GM19240 (cell line): ENCODE measurements around the gene TBL1X.
"Not testable (repeated sequence)": the region's sequence is repeated elsewhere in the genome, so short reads cannot be mapped to it uniquely, and the experiment has no call there.

Experiments
- DNase-seq: peaks from one replicate; pipeline ENCODE4 v3.0.0; 2011; ENCODE audit warnings: low spot score; ENCODE audit not compliant: insufficient read length

Gene TBL1X

GRCh38 chrX:9459186-9459748 lies 5.6 kb upstream of the TBL1X start:
- DNase-seq: no peak

GRCh38 chrX:9461087-9461486 lies 3.8 kb upstream of the TBL1X start:
- DNase-seq: no peak

- DNase-seq: no peak
These were observed 2.4 kb upstream of the TBL1X start for GRCh38 chrX:9462456-9462855.

DNA sequence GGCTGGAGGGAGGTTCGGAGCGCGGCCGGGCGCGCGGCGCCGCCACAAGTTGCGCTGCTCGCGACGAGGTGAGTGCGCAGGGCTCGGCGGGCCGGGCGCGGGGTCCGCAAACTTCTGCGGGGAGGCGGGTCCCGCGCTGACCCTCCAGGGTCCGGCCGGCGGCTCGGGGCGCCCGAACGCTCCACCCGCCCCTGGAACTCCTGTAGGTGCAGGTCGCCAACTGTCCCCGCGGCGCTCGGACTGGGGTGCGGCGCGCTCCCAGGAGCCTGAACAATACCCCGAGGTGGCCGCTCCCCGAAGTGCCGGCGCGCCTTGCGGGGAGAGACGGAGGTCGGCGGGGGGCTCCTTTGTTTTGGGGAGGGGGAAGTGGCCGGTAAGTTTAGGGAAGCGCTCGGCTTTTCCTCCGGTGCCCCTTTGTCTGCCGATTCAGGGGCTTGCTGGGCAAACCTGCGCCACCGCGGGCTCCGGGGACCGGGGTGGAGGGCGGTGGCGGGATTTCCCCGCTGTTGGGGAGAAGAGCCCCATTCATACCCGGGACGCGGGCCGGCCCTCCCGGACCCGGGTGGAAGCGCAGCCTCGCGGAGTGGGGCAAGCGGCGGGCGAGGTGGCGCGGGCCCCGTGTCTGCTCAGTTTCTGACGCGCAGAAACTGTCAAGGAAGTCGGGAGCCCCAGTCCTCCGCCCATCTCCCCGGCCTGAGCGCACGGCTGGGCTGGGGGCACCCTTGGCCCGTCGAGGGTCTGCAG lies 694 bp downstream of the TBL1X start:
- no peak for DNase-seq

GRCh38 chrX:9466124-9466495 lies 1.3 kb downstream of the TBL1X start:
- no peak for DNase-seq

GRCh38 chrX:9466736-9467135 lies 1.9 kb downstream of the TBL1X start:
- no peak for DNase-seq

DNA sequence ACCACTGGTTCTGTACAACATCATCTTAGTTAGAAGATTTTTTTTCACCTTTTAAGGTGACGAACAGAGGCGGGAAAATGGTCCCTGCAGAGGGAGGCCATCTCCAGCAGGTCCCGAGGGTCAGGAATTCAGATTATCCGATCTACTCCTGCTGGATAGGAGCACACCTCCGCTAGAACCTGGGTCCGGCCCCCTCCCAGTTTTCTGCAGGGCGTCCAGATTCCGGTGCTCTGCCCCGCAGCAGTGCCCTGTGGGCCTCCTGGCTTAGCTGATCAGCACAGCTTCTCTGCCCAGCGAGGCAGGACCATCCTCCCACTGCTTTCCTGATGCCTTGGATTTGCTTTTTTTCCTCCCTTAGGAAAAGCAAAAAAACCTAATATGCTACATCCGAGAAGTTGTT lies 2.3 kb downstream of the TBL1X start:
- DNase-seq: no peak

GRCh38 chrX:9467751-9468150 lies 2.9 kb downstream of the TBL1X start:
- no peak for DNase-seq

DNA sequence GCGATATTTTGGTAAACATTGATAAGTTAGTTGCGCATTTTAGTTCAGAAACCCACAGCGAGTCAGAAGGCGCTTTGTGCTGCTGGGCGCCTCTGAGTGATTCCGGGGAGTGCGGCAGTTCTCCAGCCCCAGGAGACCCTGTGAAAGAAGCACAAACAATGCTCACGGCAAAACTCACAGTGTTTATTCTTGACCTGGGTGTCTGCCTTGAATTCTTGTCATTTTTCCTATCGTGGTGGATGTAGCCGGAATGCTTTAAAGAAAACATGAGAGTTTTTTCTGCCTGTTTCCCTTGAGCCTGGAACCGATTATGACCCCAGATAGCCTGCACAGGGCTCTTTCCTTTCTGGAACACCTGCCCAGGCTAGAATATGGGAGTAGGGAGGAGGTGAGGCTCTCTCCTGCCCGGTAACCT lies 6.7 kb downstream of the TBL1X start:
- DNase-seq: no peak

GRCh38 chrX:9473708-9474107 lies 8.8 kb downstream of the TBL1X start:
- no peak for DNase-seq

DNA sequence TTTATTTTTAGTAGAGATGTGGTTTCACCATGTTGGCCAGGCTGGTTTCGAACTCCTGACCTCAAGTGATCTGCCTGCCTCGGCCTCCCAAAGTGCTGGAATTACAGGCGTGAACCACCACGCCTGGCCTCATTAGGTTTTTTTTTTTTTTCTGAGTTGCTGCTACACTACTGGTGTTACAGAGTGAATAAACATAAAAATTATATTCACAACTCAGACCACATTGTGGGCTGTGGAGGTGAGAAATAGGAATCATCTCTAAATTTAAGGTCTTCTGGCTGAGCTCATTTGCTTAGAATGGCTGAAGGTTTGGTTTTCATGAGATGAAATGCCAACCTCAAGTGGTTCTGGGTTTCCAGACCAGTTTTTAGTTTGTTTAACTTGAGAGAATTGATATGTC lies 10.6 kb downstream of the TBL1X start:
- DNase-seq: not testable (repeated sequence)

DNA sequence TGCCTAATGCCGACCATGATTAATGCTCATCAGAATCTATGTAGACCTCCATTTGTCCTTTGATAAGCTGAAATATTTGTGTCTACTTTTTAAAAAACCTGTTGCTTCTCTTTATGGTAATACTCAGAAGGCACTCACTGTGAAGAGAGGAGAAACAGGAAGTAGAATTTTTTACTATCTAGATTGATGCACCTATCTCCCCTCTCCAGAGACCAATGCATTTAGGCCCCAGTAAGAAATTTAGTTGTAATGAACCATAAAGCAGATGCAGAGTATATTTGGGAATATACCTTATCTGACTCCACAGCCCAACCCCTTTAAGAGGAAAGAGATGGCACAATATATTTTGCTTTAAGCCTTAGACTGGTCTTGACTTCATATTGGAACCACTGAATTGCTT lies 11.1 kb downstream of the TBL1X start:
- no peak for DNase-seq

DNA sequence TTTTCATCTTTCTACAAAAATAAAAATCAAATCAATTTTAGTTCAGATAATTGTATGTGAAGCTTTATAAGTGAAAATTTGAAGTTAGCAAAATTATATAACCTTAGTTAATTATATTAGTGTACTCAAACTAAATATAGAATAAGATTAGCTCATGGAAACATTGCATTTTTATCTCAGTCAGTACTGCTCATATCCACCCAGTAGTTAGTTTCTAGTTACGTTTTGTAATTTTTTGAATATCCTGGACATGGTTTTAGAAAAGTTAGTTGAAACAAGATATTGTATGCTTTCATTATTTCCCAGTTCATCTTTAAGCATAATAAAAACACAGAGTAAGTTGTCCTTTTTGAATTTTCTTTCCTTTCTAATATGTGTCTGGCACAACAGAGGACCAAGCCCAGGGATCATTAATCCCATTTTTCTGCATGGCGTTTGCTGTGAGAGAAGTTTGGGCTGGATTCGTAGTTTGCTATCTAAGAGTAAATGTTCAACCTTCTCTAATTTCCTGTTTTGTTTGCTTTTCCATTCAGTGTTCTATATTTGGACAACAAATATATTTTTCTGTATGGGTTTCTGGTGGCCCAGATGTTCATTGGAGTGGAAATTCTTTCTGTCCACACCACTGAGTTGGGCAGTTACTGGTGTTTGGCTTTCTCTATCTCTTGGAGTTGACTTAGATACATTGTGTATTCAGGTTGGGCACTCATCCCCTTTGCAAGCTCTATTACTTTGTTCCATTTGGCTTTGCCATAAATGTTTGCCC lies 12.1 kb downstream of the TBL1X start:
- DNase-seq: no peak

DNA sequence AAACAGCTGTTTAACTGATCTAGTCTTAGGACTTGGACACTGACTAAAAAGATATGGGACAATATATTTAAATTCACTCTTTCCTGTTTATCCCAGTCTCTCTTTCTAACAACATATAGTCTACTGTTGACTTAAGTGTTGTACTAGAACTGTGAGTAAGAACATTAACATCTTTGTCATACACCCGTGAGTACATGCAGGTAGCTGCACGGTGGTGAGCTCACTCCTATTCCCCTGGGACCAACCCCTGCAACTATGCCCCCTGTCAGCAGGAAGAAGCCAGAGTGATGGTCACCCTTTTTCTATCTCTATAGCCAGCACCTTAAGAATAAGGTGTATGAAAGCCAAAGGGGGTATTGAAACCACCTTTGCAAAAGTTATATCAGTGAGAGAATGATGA lies 17.6 kb downstream of the TBL1X start:
- no peak for DNase-seq

DNA sequence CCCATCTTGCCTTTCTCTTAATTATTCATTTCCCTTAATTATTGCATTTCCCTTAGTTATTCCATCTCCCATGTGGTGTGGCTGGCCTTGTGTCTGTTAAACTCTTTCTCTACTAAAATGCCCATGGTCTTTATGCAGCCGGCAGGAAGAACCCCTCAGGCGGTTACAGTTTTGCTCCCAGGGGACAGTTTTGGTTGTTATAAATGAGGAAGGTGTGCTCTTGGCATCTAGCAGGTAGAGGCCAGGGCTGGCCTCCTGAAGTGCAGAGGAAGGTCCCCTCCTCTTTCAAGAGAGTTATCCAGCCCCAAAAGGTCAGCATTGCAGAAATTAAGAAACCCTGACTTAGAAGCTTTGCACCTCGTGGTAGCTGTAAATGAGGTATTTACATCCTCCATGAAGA lies 18.0 kb downstream of the TBL1X start:
- no peak for DNase-seq

GRCh38 chrX:9483376-9483775 lies 18.5 kb downstream of the TBL1X start:
- DNase-seq: no peak

DNA sequence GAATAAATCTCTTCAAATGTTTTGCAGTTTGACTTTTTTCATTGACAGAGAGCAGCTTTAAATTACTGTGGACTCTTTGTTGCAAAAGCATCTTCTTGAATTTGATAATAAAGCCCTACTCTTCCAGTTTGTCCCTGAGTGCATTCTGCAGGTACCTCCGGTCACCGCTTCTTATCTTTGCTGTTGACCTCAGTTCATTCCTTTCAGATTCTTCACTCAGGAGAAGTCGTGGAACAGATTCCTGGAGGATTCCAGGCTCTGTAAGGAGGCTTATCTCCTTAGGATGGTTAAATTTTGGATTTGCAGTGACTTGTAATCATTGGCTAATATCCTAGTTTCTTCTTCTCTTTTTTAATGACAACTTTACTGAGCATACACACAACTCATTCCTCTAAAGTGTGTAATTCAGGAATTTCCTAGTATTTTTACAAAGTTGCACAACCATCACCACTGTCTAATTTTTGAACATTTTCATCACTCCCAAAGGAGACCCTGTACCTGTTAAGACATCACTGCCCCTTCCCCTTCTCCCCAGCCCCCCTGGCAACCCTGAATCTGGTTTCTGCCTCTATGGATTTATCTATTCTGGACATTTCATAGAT lies 22.0 kb downstream of the TBL1X start:
- DNase-seq: no peak

DNA sequence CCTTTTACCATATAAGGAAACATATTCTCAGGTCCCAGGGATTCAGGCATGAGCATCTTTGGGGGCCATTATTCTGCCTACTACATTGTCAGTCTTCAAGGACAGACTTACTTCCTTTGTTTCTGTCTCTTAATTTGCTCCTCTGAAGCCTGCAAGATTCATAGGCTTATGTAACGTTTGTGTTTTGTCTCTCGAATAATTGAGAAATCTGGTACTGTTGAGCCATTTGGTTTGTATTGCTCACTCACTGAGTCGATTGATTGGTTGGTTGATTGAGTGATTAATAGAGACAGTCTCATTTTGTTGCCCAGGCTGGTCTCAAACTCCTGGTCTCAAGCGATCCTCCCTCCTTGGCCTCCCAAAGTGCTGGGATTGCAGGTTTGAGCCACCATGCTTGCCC lies 23.7 kb downstream of the TBL1X start:
- no peak for DNase-seq

DNA sequence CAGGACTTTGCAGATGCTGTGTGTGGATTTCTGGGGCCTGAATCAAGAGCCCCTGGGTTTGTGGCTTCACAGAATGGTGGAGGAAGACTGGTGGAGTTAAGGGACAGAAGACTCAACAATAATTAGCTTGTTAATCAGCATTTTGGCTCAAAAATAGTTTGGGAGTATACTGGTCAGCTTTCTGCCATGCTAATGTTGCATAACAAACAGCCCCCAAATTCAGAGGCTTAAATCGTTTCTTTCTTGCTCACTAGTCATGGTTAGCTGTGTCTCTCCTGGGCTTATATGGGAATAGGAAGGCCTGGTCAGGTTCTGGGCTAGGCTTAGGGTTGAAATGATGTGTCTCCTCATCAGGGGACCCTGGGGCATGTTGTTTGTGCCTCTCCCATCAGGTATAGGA lies 24.4 kb downstream of the TBL1X start:
- no peak for DNase-seq

DNA sequence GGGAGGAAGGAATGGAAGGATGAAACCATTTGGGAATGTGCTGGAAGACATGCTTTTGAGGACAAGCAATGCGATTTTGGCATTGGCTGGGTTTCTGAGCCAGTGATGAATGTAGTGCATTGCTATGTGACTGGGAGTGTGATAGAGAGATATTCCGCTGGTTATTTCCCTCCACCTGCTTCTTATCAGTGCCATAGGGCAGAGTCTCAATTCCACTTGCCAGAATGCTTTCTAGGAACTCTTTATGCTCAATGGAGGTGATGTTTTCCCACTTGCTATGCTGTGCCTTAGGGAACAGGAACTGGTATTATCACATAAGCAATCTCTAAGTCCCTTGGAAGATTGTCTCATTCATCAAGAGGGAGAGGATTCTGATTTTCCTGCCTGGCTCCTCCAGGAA lies 28.0 kb downstream of the TBL1X start:
- no peak for DNase-seq

DNA sequence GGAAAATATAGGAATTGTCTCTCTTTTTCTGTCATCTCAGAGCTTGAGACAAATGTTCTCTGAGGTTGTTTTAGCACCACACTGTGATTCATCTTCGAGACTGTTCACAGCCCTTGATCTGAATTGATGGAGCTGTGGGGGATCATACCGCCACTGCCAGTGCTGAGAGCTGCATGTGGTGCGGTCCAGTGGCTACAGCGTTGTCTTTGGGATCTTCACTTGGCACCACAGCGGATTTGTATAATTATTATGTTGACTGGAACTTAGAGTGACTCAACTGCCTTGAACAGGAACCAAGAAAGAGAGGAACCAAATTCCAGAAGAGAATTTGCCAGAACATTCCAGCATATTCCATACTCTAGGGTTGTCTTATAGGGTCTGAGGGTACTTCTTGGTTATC lies 29.1 kb downstream of the TBL1X start:
- DNase-seq: no peak

DNA sequence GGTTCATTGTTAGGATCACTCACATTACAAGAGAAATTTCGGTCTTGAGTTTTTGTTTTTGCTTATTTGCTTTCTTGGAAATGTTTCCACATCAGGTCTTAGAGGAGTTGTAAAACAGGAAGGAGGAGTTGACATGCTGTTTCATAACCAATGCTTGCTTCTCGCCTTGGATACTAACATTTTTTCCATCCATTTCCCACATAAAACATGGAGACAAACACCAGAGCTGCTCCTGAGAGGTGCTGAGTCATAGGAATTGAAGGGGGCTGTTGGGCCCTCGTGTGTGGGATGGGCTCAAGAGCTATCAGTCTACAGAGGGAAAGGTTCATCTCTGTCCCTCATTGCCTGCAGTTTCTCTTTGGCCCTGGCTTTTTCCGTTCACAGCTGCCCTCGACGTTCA lies 29.9 kb downstream of the TBL1X start:
- DNase-seq: no peak
